Panc1 (cell line): ENCODE results near the gene TLE1. TPM values are rescaled to one million over a fixed set of nuclear protein-coding genes. Genes with fewer than 3 reads are reported as not detected.

Experiments used
- ATAC-seq: fragments of 200-7000 bp; cut with Tn5 transposase; 2 replicates; pipeline ENCODE4 v1.9.1; 2020; ENCODE audit warnings: mild to moderate bottlenecking, moderate library complexity
- BruUV-seq: library from RNA; stranded (reverse); fragments of 400-500 nt; replicated peaks from 2 replicates; lab custom pipeline; 2021; lab: Mats Ljungman, UMichigan
- CTCF ChIA-PET: fragments of 300-600 bp; sonication (Branson Sonifier 250); formaldehyde crosslinking; loops from one replicate; lab custom pipeline; 2022; ENCODE audit warnings: antibody characterized with exemption; lab: Charles Lee
- POLR2A ChIA-PET: fragments of 300-600 bp; sonication (Branson Sonifier 250); formaldehyde crosslinking; loops from one replicate; lab custom pipeline; 2022; ENCODE audit warnings: antibody characterized with exemption; lab: Charles Lee
- DNase-seq: peaks from one replicate; pipeline ENCODE4 v3.0.0-alpha.2; 2010; ENCODE audit warnings: low read depth, low spot score
- H3K27ac ChIP-seq: 2 replicates; pipeline ENCODE4 v1.5.1; 2011; ENCODE audit warnings: mild to moderate bottlenecking, low read length, inconsistent platforms
- H3K27me3 ChIP-seq: fragments of 200-500 bp; sonication (Bioruptor generic); 2 replicates; pipeline ENCODE4 v1.6.0; 2014; ENCODE audit warnings: low read length, inconsistent platforms; ENCODE audit not compliant: control insufficient read depth, insufficient read depth
- H3K36me3 ChIP-seq: fragments of 200-500 bp; sonication (Bioruptor generic); 2 replicates; pipeline ENCODE4 v1.5.1; 2014; ENCODE audit warnings: inconsistent platforms, mild to moderate bottlenecking, low read length, moderate library complexity; ENCODE audit not compliant: control insufficient read depth, insufficient read depth
- H3K4me1 ChIP-seq: 2 replicates; pipeline ENCODE4 v1.5.1; 2011; ENCODE audit warnings: inconsistent platforms, mild to moderate bottlenecking, low read length, moderate library complexity; ENCODE audit not compliant: control insufficient read depth, insufficient read depth
- H3K4me3 ChIP-seq, 2 experiments: 2 replicates each; pipeline ENCODE4 v1.5.1; 2011 to 2012; ENCODE audit warnings: low read depth in 2 of 2, low read length in 2 of 2, mild to moderate bottlenecking in 2 of 2, inconsistent platforms in 1 of 2, moderate library complexity in 1 of 2
- H3K9me3 ChIP-seq: fragments of 200-500 bp; sonication (Bioruptor generic); 2 replicates; pipeline ENCODE4 v1.5.1; 2014; ENCODE audit warnings: low read depth, mild to moderate bottlenecking, inconsistent platforms, low read length, moderate library complexity; ENCODE audit not compliant: control insufficient read depth, insufficient read depth
- POLR2AphosphoS5 ChIP-seq: IDR thresholded peaks from 2 replicates; pipeline ENCODE4 v1.6.1; 2012; ENCODE audit warnings: mild to moderate bottlenecking, low read depth, low read length, moderate library complexity
- SIN3A ChIP-seq: IDR thresholded peaks from 2 replicates; pipeline ENCODE4 v1.6.1; 2012; ENCODE audit warnings: low read depth, mild to moderate bottlenecking, low read length, moderate library complexity, borderline replicate concordance; ENCODE audit not compliant: insufficient read depth
- TCF7L2 ChIP-seq: IDR thresholded peaks from 2 replicates; pipeline ENCODE4 v1.6.1; 2011; ENCODE audit warnings: mild to moderate bottlenecking, low read depth, low read length, inconsistent platforms
- in situ Hi-C: cut with HindIII; loops from 2 replicates; pipeline ENCODE4 v1.10.0; 2016; ENCODE audit warnings: low sequenced_read_pairs, low pct_unique_long_range_greater_than_20kb
- intact Hi-C: fragments of 100-400 bp; cut with micrococcal nuclease; formaldehyde crosslinking; loops from one replicate; pipeline ENCODE4 v1.10.0; 2022; ENCODE audit not compliant: unreplicated experiment
- total RNA-seq: library from RNA; stranded (reverse); gene quantifications from one replicate; pipeline ENCODE4 v1.2.1, GENCODE V29; 2021; ENCODE audit not compliant: unreplicated experiment
- TF ChIP-seq, protein P1 (sequence below): fragments of 450-650 bp; IDR thresholded peaks from 2 replicates; pipeline ENCODE4 v1.5.1; 2017; ENCODE audit warnings: mild to moderate bottlenecking
- TF ChIP-seq, protein P2 (sequence below), 2 experiments: IDR thresholded peaks; 2 replicates each; pipeline ENCODE4 v1.6.1; 2011 to 2012; ENCODE audit warnings: low read depth in 2 of 2, control low read depth in 1 of 2, low read length in 1 of 2, mild to moderate bottlenecking in 1 of 2, moderate library complexity in 1 of 2; ENCODE audit not compliant: insufficient read depth in 1 of 2

Gene TLE1
- total RNA-seq, 1 experiment from 2014 or later: 12.9 TPM

DNA sequence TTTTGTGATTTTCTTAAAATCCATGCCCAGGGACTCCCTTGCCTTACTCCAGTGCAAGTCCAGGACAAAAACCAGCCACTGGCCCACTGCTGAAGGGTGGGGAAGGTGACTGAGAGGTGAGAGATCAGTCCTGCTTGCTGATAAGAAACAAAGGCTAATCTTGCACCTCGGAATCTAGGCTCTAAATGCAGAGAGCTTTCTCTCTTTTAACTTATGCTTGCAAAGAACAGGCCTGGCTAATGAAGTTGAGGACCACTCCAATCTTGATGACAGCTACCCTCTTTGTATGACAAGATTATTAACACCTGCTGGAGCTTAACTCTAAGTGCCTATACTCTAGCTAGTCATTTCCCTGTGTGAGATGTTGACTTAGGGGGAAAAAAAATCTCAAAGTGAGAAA, 8.8 kb downstream of the TLE1 start:
- BruUV-seq: no TSS peak
- ATAC-seq: no peak
- no peaks in the 10 kb centered on the region for H3K27me3 ChIP-seq
- no peak overlapping the region for H3K27ac ChIP-seq
- H3K4me3 ChIP-seq: no peak overlapping the region
- TF ChIP-seq SIN3A (no peak), TCF7L2 (no peak)
- H3K9me3 ChIP-seq: no peaks in the 10 kb centered on the region
- ChIA-PET CTCF (no interaction called here), POLR2A (no interaction called here)
- in situ Hi-C loops: no loop called here
- H3K36me3 ChIP-seq: peaks cover 2% of the 10 kb centered on the region; the same call in 1 of the 2 replicates
- H3K4me1 ChIP-seq: peaks cover 5% of the 10 kb centered on the region; the same call in 1 of the 2 replicates
- intact Hi-C loops: loop anchor here (10.0 kb wide), 1 partner anchor 304 kb away; the partner anchor contains the start of gene SPATA31D1
- no peak for DNase-seq

DNA sequence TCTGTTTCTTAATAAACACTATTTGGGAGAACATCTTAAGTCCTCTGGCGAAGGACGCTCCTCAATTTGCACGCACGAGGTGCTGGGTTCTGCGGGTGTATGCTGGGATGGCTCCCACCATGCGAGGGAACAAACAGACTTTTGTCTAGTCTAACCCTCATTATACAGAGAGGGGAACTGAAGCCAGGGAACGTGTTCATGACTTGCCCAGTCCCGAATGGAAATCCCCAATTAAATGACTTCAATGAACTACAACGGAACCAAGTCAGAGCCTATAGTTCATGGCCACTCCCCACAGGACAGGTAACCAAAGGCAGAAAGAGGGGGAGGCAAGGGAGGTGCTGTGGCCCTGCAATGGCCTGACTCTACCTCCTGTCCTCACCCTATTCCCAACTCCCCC, 9.3 kb downstream of the TLE1 start:
- Histone ChIP-seq H3K9me3 (no peaks in the 10 kb centered on the region), H3K4me1 (0 out of 2 replicates have a peak, but pooled peaks cover under 1% of the 10 kb centered on the region), H3K4me3 (no peak overlapping the region), H3K27ac (no peak overlapping the region), H3K36me3 (peaks cover 2% of the 10 kb centered on the region; the same call in 1 of the 2 replicates), H3K27me3 (no peaks in the 10 kb centered on the region)
- BruUV-seq: no TSS peak
- ATAC-seq (no peak), DNase-seq (no peak)
- intact Hi-C loops (loop anchor here (10.0 kb wide), 1 partner anchor 305 kb away; the partner anchor contains the start of gene SPATA31D1), in situ Hi-C loops (no loop called here)
- TF ChIP-seq TCF7L2 (no peak), POLR2AphosphoS5 (no peak), SIN3A (no peak)
- TF ChIP-seq, protein P1, sequence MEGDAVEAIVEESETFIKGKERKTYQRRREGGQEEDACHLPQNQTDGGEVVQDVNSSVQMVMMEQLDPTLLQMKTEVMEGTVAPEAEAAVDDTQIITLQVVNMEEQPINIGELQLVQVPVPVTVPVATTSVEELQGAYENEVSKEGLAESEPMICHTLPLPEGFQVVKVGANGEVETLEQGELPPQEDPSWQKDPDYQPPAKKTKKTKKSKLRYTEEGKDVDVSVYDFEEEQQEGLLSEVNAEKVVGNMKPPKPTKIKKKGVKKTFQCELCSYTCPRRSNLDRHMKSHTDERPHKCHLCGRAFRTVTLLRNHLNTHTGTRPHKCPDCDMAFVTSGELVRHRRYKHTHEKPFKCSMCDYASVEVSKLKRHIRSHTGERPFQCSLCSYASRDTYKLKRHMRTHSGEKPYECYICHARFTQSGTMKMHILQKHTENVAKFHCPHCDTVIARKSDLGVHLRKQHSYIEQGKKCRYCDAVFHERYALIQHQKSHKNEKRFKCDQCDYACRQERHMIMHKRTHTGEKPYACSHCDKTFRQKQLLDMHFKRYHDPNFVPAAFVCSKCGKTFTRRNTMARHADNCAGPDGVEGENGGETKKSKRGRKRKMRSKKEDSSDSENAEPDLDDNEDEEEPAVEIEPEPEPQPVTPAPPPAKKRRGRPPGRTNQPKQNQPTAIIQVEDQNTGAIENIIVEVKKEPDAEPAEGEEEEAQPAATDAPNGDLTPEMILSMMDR: no peak
- TF ChIP-seq, protein P2, sequence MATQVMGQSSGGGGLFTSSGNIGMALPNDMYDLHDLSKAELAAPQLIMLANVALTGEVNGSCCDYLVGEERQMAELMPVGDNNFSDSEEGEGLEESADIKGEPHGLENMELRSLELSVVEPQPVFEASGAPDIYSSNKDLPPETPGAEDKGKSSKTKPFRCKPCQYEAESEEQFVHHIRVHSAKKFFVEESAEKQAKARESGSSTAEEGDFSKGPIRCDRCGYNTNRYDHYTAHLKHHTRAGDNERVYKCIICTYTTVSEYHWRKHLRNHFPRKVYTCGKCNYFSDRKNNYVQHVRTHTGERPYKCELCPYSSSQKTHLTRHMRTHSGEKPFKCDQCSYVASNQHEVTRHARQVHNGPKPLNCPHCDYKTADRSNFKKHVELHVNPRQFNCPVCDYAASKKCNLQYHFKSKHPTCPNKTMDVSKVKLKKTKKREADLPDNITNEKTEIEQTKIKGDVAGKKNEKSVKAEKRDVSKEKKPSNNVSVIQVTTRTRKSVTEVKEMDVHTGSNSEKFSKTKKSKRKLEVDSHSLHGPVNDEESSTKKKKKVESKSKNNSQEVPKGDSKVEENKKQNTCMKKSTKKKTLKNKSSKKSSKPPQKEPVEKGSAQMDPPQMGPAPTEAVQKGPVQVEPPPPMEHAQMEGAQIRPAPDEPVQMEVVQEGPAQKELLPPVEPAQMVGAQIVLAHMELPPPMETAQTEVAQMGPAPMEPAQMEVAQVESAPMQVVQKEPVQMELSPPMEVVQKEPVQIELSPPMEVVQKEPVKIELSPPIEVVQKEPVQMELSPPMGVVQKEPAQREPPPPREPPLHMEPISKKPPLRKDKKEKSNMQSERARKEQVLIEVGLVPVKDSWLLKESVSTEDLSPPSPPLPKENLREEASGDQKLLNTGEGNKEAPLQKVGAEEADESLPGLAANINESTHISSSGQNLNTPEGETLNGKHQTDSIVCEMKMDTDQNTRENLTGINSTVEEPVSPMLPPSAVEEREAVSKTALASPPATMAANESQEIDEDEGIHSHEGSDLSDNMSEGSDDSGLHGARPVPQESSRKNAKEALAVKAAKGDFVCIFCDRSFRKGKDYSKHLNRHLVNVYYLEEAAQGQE (IDR thresholded peaks at IDR 0.05; ENCODE audit: insufficient read depth in 1 of 2, low read depth in 2 of 2, low read length in 1 of 2): no peak
- CTCF ChIA-PET: no interaction called here
- POLR2A ChIA-PET: no interaction called here

DNA sequence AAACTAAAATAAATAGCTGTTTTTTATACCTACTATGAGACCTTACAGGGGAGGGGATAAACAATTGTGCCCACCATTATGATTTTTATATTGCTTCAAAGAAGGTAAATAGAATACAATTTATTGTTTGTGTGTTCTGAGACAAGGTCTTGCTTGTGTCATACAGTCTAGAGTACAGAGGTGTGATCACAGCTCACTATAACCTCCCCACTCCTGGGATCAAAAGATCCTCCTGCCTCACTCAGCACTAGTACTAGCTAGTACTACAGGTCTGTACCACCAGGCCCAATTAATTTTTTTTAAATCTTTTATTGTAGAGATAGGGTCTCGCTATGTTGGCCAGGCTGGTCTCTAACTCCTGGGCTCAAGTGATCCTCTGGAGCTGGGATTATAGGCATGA, 11.3 kb downstream of the TLE1 start:
- TF ChIP-seq SIN3A: no peak
- TF ChIP-seq POLR2AphosphoS5: no peak
- TF ChIP-seq, protein P1: no peak
- TF ChIP-seq, protein P2 (IDR thresholded peaks at IDR 0.05; ENCODE audit: insufficient read depth in 1 of 2, low read depth in 2 of 2, low read length in 1 of 2): no peak
- TF ChIP-seq TCF7L2: no peak
- intact Hi-C loops (no loop called here), in situ Hi-C loops (no loop called here)
- no peaks in the 10 kb centered on the region for H3K36me3 ChIP-seq
- no peaks in the 10 kb centered on the region for H3K4me1 ChIP-seq
- no TSS peak for BruUV-seq
- ATAC-seq (no peak), DNase-seq (no peak)
- ChIA-PET POLR2A (no interaction called here), CTCF (no interaction called here)
- H3K4me3 ChIP-seq: no peak overlapping the region
- H3K27ac ChIP-seq: no peak overlapping the region
- H3K27me3 ChIP-seq: no peaks in the 10 kb centered on the region
- no peaks in the 10 kb centered on the region for H3K9me3 ChIP-seq
